Type B pancreatic cell (in vitro differentiated cells): ENCODE measurements around the gene RPL13. TPM values are rescaled to one million over a fixed set of nuclear protein-coding genes. Genes with fewer than 3 reads are reported as not detected.

Experiments used
- DNase-seq: peaks from one replicate; pipeline ENCODE4 v3.0.0; 2021; ENCODE audit warnings: mixed read lengths; ENCODE audit not compliant: unreplicated experiment; ENCODE audit errors: extremely low spot score
- H3K27ac Mint-ChIP-seq: 2 replicates; pipeline ENCODE4 v1.8.0; 2021; ENCODE audit warnings: mild to moderate bottlenecking, mixed read lengths
- H3K27me3 Mint-ChIP-seq: 2 replicates; pipeline ENCODE4 v1.8.0; 2021; ENCODE audit warnings: mixed read lengths
- H3K36me3 Mint-ChIP-seq: 2 replicates; pipeline ENCODE4 v1.8.0; 2021; ENCODE audit warnings: mixed read lengths
- H3K4me1 Mint-ChIP-seq: one replicate; pipeline ENCODE4 v1.8.0; 2021; ENCODE audit warnings: mixed read lengths; ENCODE audit not compliant: unreplicated experiment
- H3K4me3 Mint-ChIP-seq: 2 replicates; pipeline ENCODE4 v1.8.0; 2021; ENCODE audit warnings: mild to moderate bottlenecking, mixed read lengths
- H3K9me3 Mint-ChIP-seq: 2 replicates; pipeline ENCODE4 v1.8.0; 2021; ENCODE audit warnings: mixed read lengths
- CTCF ChIP-seq: fragments of 200-600 bp; sonication (generic); conservative IDR thresholded peaks from 2 replicates; pipeline ENCODE4 v1.5.0; 2021; ENCODE audit warnings: antibody characterized with exemption, mild to moderate bottlenecking
- total RNA-seq: library from RNA; stranded (reverse); gene quantifications from 2 replicates; pipeline ENCODE4 v1.2.1, GENCODE V29; 2021; ENCODE audit warnings: low replicate concordance

Gene RPL13
- total RNA-seq, 1 donor from 2014 or later: 2,557 TPM

DNA sequence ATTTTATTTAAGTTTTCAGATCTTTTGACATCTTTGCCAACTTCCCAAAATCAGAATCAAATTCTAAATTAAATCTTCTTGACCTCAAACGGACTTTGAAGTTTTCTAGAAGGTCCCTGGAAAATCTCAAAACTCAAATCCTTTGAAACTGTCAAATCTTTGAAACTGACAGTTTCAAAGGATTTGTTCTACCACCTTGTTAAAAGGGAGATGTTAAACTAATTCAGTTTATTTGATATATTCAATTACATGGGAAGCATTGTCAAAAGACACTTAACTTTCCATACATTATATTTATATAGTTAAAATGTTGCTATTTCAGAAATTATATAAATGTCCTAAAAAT, 49.6 kb downstream of the RPL13 start:
- H3K27ac Mint-ChIP-seq: no peak overlapping the region

GRCh38 chr16:89612415-89613166, 52.1 kb downstream of the RPL13 start:
- no peak for DNase-seq
- H3K36me3 Mint-ChIP-seq: no peaks in the 10 kb centered on the region
- H3K4me1 Mint-ChIP-seq: peaks cover 10% of the 10 kb centered on the region
- no peak for TF ChIP-seq CTCF
- no peaks in the 10 kb centered on the region for H3K9me3 Mint-ChIP-seq
- H3K27me3 Mint-ChIP-seq: no peaks in the 10 kb centered on the region
- peak overlapping the region; percentile 65 for H3K27ac Mint-ChIP-seq
- H3K4me3 Mint-ChIP-seq: no peak overlapping the region

More for the DNA sequence above, 49.6 kb downstream of the RPL13 start:
- Mint-ChIP-seq H3K9me3 (no peaks in the 10 kb centered on the region), H3K27me3 (no peaks in the 10 kb centered on the region), H3K4me3 (no peak overlapping the region), H3K36me3 (no peaks in the 10 kb centered on the region), H3K4me1 (peaks cover 10% of the 10 kb centered on the region)
- no peak for TF ChIP-seq CTCF
- no peak for DNase-seq

DNA sequence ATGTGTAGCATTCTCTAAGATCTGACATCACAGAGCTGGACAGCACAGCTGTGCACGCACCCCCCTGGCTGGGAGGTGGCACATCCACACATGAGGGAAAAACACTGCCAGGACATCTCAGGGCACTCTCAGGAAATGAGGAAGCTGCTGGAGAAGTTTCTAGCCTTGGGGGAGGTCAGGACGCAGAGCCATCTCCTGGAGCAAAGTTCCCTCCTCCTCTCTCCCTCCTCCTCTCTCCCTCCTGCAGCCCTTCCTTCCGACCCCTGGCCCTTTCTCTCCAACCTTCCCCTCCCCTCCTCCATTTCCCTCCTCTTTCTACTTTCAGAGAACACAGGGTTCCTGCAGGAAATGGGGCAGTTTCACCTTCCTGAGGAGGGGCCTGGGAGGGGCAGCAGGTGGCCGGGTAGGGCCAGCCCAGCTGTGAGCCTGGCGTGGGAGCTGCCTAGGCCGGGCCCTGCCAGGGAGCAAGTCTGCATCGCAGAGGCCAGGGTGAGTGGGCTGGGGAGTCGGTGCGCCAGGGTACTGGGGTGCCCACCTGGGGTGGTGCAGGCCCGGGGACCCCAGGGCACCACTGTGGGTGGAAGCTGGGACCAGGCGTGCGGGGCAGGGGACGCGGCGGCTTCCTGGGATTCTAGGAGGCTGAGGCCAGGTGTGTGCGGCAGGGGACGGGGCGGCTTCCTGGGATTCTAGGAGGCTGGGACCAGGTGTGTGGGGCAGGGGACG, 52.9 kb downstream of the RPL13 start, which contains the start of gene DPEP1:
TSS of gene DPEP1 (plus strand) at position 412 of the 723 bp plus-strand sequence. CDS start 16,769 bp downstream, outside the sequence.
- no peaks in the 10 kb centered on the region for H3K27me3 Mint-ChIP-seq
- TF ChIP-seq CTCF: no peak
- H3K4me1 Mint-ChIP-seq: peaks cover 10% of the 10 kb centered on the region
- H3K4me3 Mint-ChIP-seq: no peak within 1 kb of the TSS
- no peaks in the 10 kb centered on the region for H3K36me3 Mint-ChIP-seq
- no peaks in the 10 kb centered on the region for H3K9me3 Mint-ChIP-seq
- no peak for DNase-seq
- H3K27ac Mint-ChIP-seq: peak within 1 kb of the TSS; percentile 65

DNA sequence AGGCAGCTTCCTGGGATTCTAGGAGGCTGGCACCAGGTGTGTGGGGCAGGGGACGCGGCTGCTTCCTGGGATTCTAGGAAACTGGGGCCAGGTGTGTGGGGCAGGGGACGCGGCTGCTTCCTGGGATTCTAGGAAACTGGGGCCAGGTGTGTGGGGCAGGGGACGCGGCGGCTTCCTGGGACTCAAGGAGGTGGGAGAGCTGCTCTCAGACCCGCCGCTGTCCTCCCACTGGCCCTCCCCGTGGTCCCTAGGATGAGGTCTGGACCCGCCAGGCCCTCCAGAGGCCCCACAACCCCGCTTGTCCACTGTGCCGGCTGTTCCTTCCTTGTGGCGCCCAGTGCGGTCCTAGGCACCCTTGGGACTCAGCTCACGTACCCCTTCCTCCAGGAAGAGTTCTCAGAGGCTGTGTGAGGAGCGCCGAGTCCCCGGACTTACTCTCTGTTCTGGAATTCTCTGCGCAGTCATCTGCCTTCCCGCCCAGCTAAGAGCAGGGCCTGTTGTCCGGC, 53.5 kb downstream of the RPL13 start:
- H3K4me1 Mint-ChIP-seq: peaks cover 10% of the 10 kb centered on the region
- TF ChIP-seq CTCF: no peak
- no peak overlapping the region for H3K4me3 Mint-ChIP-seq
- no peak overlapping the region for H3K27ac Mint-ChIP-seq
- no peaks in the 10 kb centered on the region for H3K36me3 Mint-ChIP-seq
- no peaks in the 10 kb centered on the region for H3K27me3 Mint-ChIP-seq
- no peaks in the 10 kb centered on the region for H3K9me3 Mint-ChIP-seq
- DNase-seq: no peak

Other genes with a start within 250 kb of the RPL13 start
- gene ANKRD11, start 70.1 kb upstream of the RPL13 start, total RNA-seq: 153 and 155 TPM in 2 replicates
- 120 and 129 TPM in 2 replicates for gene SPG7, start 52.3 kb upstream of the RPL13 start, total RNA-seq
- 1.6 and 6.5 TPM in 2 replicates for gene CPNE7, start 15.1 kb downstream of the RPL13 start, total RNA-seq
- gene DPEP1, start 53.0 kb downstream of the RPL13 start, total RNA-seq: 13.4 and 16.7 TPM in 2 replicates
- gene CHMP1A, start 97.0 kb downstream of the RPL13 start, total RNA-seq: 93.4 and 104 TPM in 2 replicates
- 11.7 and 23.2 TPM in 2 replicates for gene SPATA33, start 97.2 kb downstream of the RPL13 start, total RNA-seq
- gene CDK10, start 126.0 kb downstream of the RPL13 start, total RNA-seq: 104 and 132 TPM in 2 replicates
- 12.6 and 18.5 TPM in 2 replicates for gene SPATA2L, start 141.0 kb downstream of the RPL13 start, total RNA-seq
- 16.4 and 17.3 TPM in 2 replicates for gene VPS9D1, start 160.2 kb downstream of the RPL13 start, total RNA-seq
- 21.1 and 28.0 TPM in 2 replicates for gene ZNF276, start 160.9 kb downstream of the RPL13 start, total RNA-seq